ENCODE measurements around the gene CAPN14. TPM values are rescaled to one million over a fixed set of nuclear protein-coding genes. Genes with fewer than 3 reads are reported as not detected.

The CAPN14 gene
- total RNA-seq, 1 donor from 2014 or later: 0.10 TPM

DNA sequence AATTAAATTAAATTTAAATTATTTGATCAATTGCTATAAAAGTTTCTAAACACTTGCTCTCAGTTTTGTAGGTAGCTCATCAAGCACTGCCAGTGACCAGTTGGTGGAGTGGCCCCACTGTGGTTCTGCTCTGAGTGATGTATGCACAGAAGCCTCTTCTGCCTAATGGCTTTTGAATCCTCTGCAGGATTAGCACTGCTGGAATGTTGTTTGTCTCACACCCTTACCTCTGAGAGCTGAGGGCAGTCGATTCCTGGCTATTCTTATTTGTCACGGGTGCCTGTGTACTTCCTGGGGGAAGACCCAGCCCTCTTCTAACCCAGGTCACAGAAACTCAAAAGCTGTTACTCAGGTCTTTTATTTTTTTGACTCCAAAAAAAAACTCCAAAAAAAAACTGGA lies 9.5 kb downstream of the CAPN14 start:
- DNase-seq (ENCODE audit: low spot score): no peak
- Mint-ChIP-seq H3K27me3 (ENCODE audit: low read depth) (peaks cover 16% of the 10 kb centered on the region), H3K36me3 (ENCODE audit: low read depth) (no peaks in the 10 kb centered on the region), H3K4me1 (ENCODE audit: low read depth) (no peaks in the 10 kb centered on the region), H3K9me3 (ENCODE audit: low read depth) (no peaks in the 10 kb centered on the region), H3K27ac (ENCODE audit: unreplicated experiment) (no peak overlapping the region), H3K4me3 (ENCODE audit: unreplicated experiment) (no peak overlapping the region)
- TF ChIP-seq, protein P1, sequence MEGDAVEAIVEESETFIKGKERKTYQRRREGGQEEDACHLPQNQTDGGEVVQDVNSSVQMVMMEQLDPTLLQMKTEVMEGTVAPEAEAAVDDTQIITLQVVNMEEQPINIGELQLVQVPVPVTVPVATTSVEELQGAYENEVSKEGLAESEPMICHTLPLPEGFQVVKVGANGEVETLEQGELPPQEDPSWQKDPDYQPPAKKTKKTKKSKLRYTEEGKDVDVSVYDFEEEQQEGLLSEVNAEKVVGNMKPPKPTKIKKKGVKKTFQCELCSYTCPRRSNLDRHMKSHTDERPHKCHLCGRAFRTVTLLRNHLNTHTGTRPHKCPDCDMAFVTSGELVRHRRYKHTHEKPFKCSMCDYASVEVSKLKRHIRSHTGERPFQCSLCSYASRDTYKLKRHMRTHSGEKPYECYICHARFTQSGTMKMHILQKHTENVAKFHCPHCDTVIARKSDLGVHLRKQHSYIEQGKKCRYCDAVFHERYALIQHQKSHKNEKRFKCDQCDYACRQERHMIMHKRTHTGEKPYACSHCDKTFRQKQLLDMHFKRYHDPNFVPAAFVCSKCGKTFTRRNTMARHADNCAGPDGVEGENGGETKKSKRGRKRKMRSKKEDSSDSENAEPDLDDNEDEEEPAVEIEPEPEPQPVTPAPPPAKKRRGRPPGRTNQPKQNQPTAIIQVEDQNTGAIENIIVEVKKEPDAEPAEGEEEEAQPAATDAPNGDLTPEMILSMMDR (IDR thresholded peaks at IDR 0.05): no peak

DNA sequence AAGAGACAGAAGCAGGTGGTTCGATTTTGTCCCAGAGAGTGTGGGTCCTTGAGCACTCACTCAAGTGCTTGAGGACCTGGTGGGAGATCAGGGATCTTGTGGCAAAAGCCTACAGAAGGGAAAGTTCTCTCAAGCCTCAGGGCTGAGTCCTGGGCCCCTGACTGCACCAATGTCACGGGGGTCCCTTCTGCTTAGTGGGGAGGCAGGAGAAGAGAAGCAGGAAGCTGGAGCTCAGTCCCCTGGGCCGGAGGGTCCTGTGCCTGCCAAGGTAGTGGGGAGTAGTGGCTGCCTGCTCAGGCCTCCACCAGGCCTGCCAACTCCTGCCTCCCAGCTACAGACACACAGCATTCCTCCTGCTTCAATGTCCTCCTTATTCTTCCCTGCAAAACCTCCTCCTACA lies 11.7 kb downstream of the CAPN14 start:
- no peak overlapping the region for H3K4me3 Mint-ChIP-seq (ENCODE audit: unreplicated experiment)
- TF ChIP-seq, protein P1 (IDR thresholded peaks at IDR 0.05): no peak
- no peaks in the 10 kb centered on the region for H3K4me1 Mint-ChIP-seq (ENCODE audit: low read depth)
- DNase-seq (ENCODE audit: low spot score): no peak
- no peaks in the 10 kb centered on the region for H3K9me3 Mint-ChIP-seq (ENCODE audit: low read depth)
- H3K27ac Mint-ChIP-seq (ENCODE audit: unreplicated experiment): no peak overlapping the region
- no peaks in the 10 kb centered on the region for H3K36me3 Mint-ChIP-seq (ENCODE audit: low read depth)
- peaks cover 23% of the 10 kb centered on the region for H3K27me3 Mint-ChIP-seq (ENCODE audit: low read depth)

GRCh38 chr2:31205186-31205585 lies 12.1 kb downstream of the CAPN14 start:
- no peak overlapping the region for H3K27ac Mint-ChIP-seq (ENCODE audit: unreplicated experiment)
- H3K4me3 Mint-ChIP-seq (ENCODE audit: unreplicated experiment): no peak overlapping the region
- TF ChIP-seq, protein P1 (IDR thresholded peaks at IDR 0.05): no peak
- peaks cover 23% of the 10 kb centered on the region for H3K27me3 Mint-ChIP-seq (ENCODE audit: low read depth)
- no peak for DNase-seq (ENCODE audit: low spot score)
- no peaks in the 10 kb centered on the region for H3K9me3 Mint-ChIP-seq (ENCODE audit: low read depth)
- H3K36me3 Mint-ChIP-seq (ENCODE audit: low read depth): no peaks in the 10 kb centered on the region
- no peaks in the 10 kb centered on the region for H3K4me1 Mint-ChIP-seq (ENCODE audit: low read depth)

DNA sequence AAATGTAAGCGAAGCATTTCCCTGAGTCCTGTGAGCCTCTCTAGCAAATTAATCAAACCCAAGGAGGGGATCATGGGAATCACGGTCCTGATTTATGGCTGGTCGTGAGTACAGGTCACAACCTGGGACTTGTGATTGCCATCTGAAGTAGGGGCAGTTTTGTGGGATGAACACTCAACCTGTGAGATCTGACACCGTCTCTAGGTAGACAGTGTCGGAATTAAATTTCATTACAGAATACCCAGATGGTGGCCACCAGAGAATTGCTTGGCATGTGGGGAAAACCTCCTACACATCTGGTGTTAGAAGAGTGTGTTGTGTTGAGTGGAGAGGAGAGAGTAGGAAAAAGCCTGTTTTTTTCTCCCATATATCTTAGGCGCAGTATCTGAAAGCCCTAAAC lies 12.5 kb downstream of the CAPN14 start:
- no peaks in the 10 kb centered on the region for H3K9me3 Mint-ChIP-seq (ENCODE audit: low read depth)
- H3K27ac Mint-ChIP-seq (ENCODE audit: unreplicated experiment): no peak overlapping the region
- TF ChIP-seq, protein P1 (IDR thresholded peaks at IDR 0.05): no peak
- no peaks in the 10 kb centered on the region for H3K36me3 Mint-ChIP-seq (ENCODE audit: low read depth)
- H3K27me3 Mint-ChIP-seq (ENCODE audit: low read depth): peaks cover 23% of the 10 kb centered on the region
- H3K4me3 Mint-ChIP-seq (ENCODE audit: unreplicated experiment): no peak overlapping the region
- no peaks in the 10 kb centered on the region for H3K4me1 Mint-ChIP-seq (ENCODE audit: low read depth)
- no peak for DNase-seq (ENCODE audit: low spot score)

DNA sequence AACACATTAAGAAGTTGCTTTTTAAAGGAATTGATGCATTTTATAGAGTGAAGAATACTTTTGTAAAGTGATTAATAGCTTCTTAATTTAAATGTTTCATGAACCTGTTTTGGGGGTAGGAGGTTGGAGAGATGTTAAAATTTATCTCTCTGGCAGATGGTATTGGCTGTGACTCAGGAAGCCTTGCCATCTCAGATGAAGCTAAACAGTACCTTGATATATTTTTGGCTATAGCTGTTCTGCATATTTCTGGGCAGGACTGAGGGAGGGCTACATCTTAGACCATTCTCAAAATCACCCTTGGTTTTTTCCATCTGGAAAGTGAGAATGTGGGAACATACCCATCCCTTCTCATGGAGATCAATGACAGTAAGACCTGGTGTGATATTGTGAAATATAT lies 13.4 kb downstream of the CAPN14 start:
- DNase-seq (ENCODE audit: low spot score): no peak
- H3K4me3 Mint-ChIP-seq (ENCODE audit: unreplicated experiment): no peak overlapping the region
- TF ChIP-seq, protein P1 (IDR thresholded peaks at IDR 0.05): no peak
- H3K27ac Mint-ChIP-seq (ENCODE audit: unreplicated experiment): no peak overlapping the region
- H3K36me3 Mint-ChIP-seq (ENCODE audit: low read depth): no peaks in the 10 kb centered on the region
- H3K27me3 Mint-ChIP-seq (ENCODE audit: low read depth): peaks cover 24% of the 10 kb centered on the region
- peaks cover 2% of the 10 kb centered on the region for H3K9me3 Mint-ChIP-seq (ENCODE audit: low read depth)
- H3K4me1 Mint-ChIP-seq (ENCODE audit: low read depth): no peaks in the 10 kb centered on the region
